Cardiac muscle cell (in vitro differentiated cells and primary cell): ENCODE results near the gene BUD31. TPM values are rescaled to one million over a fixed set of nuclear protein-coding genes. Genes with fewer than 3 reads are reported as not detected.

Experiments
- DNase-seq, 2 donors: peaks; one replicate each; pipeline versions ENCODE4 v3.0.0 to v3.0.0-alpha.2; 2010 to 2017; ENCODE audit warnings: low read depth in 1 of 2, low spot score in 1 of 2
- H3K27ac ChIP-seq: fragments of 200-600 bp; sonication (generic); 2 replicates; pipeline ENCODE4 v1.5.1; 2016
- H3K27me3 ChIP-seq: fragments of 200-600 bp; sonication (generic); 2 replicates; pipeline ENCODE4 v1.6.0; 2016; ENCODE audit warnings: control low read depth
- H3K36me3 ChIP-seq: fragments of 200-600 bp; sonication (generic); 2 replicates; pipeline ENCODE4 v1.5.1; 2016; ENCODE audit warnings: control low read depth
- H3K4me1 ChIP-seq: fragments of 200-600 bp; sonication (generic); 2 replicates; pipeline ENCODE4 v1.8.1; 2017; ENCODE audit warnings: low read depth, mild to moderate bottlenecking, mixed run types
- H3K4me3 ChIP-seq: fragments of 200-600 bp; sonication (generic); 2 replicates; pipeline ENCODE4 v1.5.1; 2016; ENCODE audit warnings: mild to moderate bottlenecking
- H3K9me3 ChIP-seq: fragments of 200-600 bp; sonication (generic); 2 replicates; pipeline ENCODE4 v1.5.1; 2017; ENCODE audit warnings: low read depth, mild to moderate bottlenecking, control low read depth
- CTCF ChIP-seq: IDR thresholded peaks from 2 replicates; pipeline ENCODE4 v1.5.1; 2012; ENCODE audit warnings: low read depth, mild to moderate bottlenecking, low read length
- polyA plus RNA-seq: library from polyadenylated mRNA; unstranded; fragments of >200 nt; fragmentation: Nextera tagmentation; extraction: Ambion mirVana; gene quantifications from 2 replicates; pipeline ENCODE4 v1.2.1, GENCODE V29; 2016
- total RNA-seq: library from RNA; depleted of rRNA; stranded (reverse); fragments of >200 nt; gene quantifications from 2 replicates; pipeline ENCODE4 v1.2.3, GENCODE V29; 2016

Gene BUD31
- total and polyA plus RNA-seq, 2 experiments from 2014 or later, result 66.9 to 193 TPM

- peaks cover 30% of the 10 kb centered on the region for H3K36me3 ChIP-seq
- no peak for DNase-seq
- TF ChIP-seq CTCF, result no peak
Observed at GRCh38 chr7:99395616-99396327, 13.0 kb upstream of the BUD31 start.

DNA sequence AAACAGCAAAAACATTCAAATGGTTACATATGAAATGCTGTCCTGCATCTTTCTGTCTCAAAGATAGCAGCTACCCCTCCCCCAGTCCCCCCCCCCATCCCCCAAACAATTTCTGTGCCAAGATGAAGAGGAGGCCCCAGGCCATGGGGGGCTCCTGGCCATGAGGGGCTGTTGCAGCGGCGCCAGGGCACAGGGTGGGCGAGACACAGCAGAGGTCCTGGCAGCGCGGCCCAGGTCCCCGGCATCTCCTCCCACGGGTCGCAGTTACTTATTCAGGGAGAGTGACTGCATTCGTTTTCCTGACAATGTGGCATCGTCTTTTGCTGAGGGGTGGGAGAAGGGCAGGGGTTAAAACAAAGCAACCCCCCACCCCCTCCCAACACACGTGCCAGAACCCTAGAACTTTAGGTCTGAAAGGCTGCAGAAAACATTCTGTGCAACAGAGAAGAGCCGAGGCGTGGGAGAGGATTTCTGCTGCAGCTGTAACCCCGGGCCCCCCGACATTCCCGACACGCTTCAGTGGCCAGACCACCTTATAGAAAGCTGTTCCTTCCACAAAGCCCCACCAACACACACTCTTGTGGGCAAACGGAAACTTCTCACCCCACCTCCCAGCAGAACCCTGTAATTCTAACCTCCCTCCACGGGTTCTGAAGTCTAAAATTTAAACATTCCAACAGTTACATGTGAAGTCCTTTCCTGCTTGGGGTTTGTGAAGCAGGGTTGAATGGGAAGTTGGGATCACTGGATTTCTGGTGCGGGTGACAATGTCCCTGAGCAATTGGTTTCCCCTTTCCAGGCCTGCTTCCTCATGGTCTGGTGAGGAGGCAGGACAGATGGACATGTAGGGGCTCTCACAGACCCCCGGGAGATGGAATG, 12.1 kb upstream of the BUD31 start:
- Histone ChIP-seq H3K4me3 (no peak overlapping the region), H3K27me3 (no peaks in the 10 kb centered on the region), H3K27ac (no peak overlapping the region), H3K36me3 (peaks cover 37% of the 10 kb centered on the region), H3K4me1 (peaks cover 7% of the 10 kb centered on the region), H3K9me3 (no peaks in the 10 kb centered on the region)
- no peak for TF ChIP-seq CTCF
- no peak for DNase-seq

More at GRCh38 chr7:99395616-99396327, 13.0 kb upstream of the BUD31 start:
- no peak overlapping the region for H3K4me3 ChIP-seq
- H3K9me3 ChIP-seq, result no peaks in the 10 kb centered on the region
- no peaks in the 10 kb centered on the region for H3K27me3 ChIP-seq
- H3K4me1 ChIP-seq, result peaks cover 7% of the 10 kb centered on the region
- no peak overlapping the region for H3K27ac ChIP-seq

GRCh38 chr7:99397297-99397983, 11.3 kb upstream of the BUD31 start:
- Histone ChIP-seq H3K9me3 (no peaks in the 10 kb centered on the region), H3K27ac (no peak overlapping the region), H3K4me1 (peaks cover 7% of the 10 kb centered on the region), H3K36me3 (peaks cover 37% of the 10 kb centered on the region), H3K27me3 (no peaks in the 10 kb centered on the region), H3K4me3 (no peak overlapping the region)
- DNase-seq, result no peak
- TF ChIP-seq CTCF, result no peak

DNA sequence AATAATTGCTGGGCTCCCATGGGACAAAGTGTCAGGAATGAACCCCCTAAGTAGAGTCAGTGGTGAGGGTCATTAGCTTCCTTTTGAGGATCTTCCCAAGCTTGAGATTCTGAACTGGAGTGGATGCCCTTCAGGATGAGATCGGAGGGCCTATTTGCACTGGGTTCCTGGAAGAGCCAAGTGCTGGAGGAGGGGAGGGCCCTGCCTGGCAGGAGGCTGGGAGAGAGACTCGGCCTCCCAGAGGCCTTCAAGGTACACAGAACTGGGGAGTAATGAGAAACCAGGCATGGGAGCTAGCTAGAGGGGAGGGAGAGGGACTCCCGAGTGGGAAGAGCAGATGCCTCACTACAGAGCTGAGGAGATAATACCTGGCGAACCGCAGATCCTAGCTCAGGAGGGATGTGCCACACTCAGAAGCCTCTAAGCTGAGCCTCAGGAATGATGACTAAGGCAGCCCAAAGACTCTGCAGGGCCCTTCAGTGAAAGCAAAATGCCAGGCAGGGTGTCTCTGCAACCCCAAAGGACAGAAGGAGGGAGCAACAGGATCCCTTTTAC, 9.8 kb upstream of the BUD31 start:
- no peak overlapping the region for H3K4me3 ChIP-seq
- H3K4me1 ChIP-seq, result peaks cover 1% of the 10 kb centered on the region
- no peak for DNase-seq
- no peak for TF ChIP-seq CTCF
- H3K9me3 ChIP-seq, result no peaks in the 10 kb centered on the region
- H3K27me3 ChIP-seq, result no peaks in the 10 kb centered on the region
- H3K36me3 ChIP-seq, result peaks cover 43% of the 10 kb centered on the region
- no peak overlapping the region for H3K27ac ChIP-seq

GRCh38 chr7:99399597-99399996, 9.2 kb upstream of the BUD31 start:
- Histone ChIP-seq H3K27ac (no peak overlapping the region), H3K36me3 (peaks cover 43% of the 10 kb centered on the region), H3K4me1 (no peaks in the 10 kb centered on the region), H3K9me3 (no peaks in the 10 kb centered on the region), H3K4me3 (no peak overlapping the region), H3K27me3 (no peaks in the 10 kb centered on the region)
- DNase-seq, result no peak
- no peak for TF ChIP-seq CTCF
